ENCODE results near the gene PLEKHG3.
"Not testable (repeated sequence)": the region's sequence is repeated elsewhere in the genome, so short reads cannot be mapped to it uniquely, and the experiment has no call there.

The PLEKHG3 gene

GRCh38 chr14:64704143-64704742, at the start of gene PLEKHG3:
Gene PLEKHG3 (plus strand): TSS chr14:64704424. CDS start chr14:64727632, 23,208 bp downstream.
- peak; percentile 77 for DNase-seq (ENCODE audit: insufficient read length, low spot score)
- no peak for TF ChIP-seq POLR2A (IDR thresholded peaks at IDR 0.05; ENCODE audit: low read depth, low read length)

GRCh38 chr14:64654901-64655300, 49.3 kb upstream of the PLEKHG3 start:
- FAIRE-seq = no peak
- no peak for TF ChIP-seq POLR2A (IDR thresholded peaks at IDR 0.05; ENCODE audit: low read depth, low read length)
- DNase-seq (ENCODE audit: insufficient read length, low spot score) = no peak

More at GRCh38 chr14:64704143-64704742, at the start of gene PLEKHG3:
- FAIRE-seq = no peak

- peak; percentile 6 for FAIRE-seq
- no peak for TF ChIP-seq POLR2A (IDR thresholded peaks at IDR 0.05; ENCODE audit: low read depth, low read length)
Observed at GRCh38 chr14:64656986-64657385, 47.2 kb upstream of the PLEKHG3 start.

GRCh38 chr14:64658201-64658600, 46.0 kb upstream of the PLEKHG3 start:
- FAIRE-seq (no peak), DNase-seq (ENCODE audit: insufficient read length, low spot score) (no peak)
- no peak for TF ChIP-seq POLR2A (IDR thresholded peaks at IDR 0.05; ENCODE audit: low read depth, low read length)

More at GRCh38 chr14:64656986-64657385, 47.2 kb upstream of the PLEKHG3 start:
- no peak for DNase-seq (ENCODE audit: insufficient read length, low spot score)

- DNase-seq (ENCODE audit: insufficient read length, low spot score); FAIRE-seq: not testable (repeated sequence)
Observed at GRCh38 chr14:64658700-64659264, 45.4 kb upstream of the PLEKHG3 start.

- DNase-seq (ENCODE audit: insufficient read length, low spot score) (no peak), FAIRE-seq (no peak)
- TF ChIP-seq POLR2A (IDR thresholded peaks at IDR 0.05; ENCODE audit: low read depth, low read length) = no peak
Observed at GRCh38 chr14:64659366-64659765, 44.9 kb upstream of the PLEKHG3 start.

GRCh38 chr14:64663174-64663573, 41.0 kb upstream of the PLEKHG3 start:
- DNase-seq (ENCODE audit: insufficient read length, low spot score) (peak; percentile 43), FAIRE-seq (peak; percentile 82)
- no peak for TF ChIP-seq POLR2A (IDR thresholded peaks at IDR 0.05; ENCODE audit: low read depth, low read length)

GRCh38 chr14:64671591-64671990, 32.6 kb upstream of the PLEKHG3 start:
- DNase-seq (ENCODE audit: insufficient read length, low spot score) (no peak), FAIRE-seq (peak; percentile 78)
- no peak for TF ChIP-seq POLR2A (IDR thresholded peaks at IDR 0.05; ENCODE audit: low read depth, low read length)

GRCh38 chr14:64673316-64673715, 30.9 kb upstream of the PLEKHG3 start:
- no peak for TF ChIP-seq POLR2A (IDR thresholded peaks at IDR 0.05; ENCODE audit: low read depth, low read length)
- FAIRE-seq (peak; percentile 11), DNase-seq (ENCODE audit: insufficient read length, low spot score) (no peak)

GRCh38 chr14:64673748-64674147, 30.5 kb upstream of the PLEKHG3 start:
- DNase-seq (ENCODE audit: insufficient read length, low spot score) (no peak), FAIRE-seq (peak; percentile 88)
- no peak for TF ChIP-seq POLR2A (IDR thresholded peaks at IDR 0.05; ENCODE audit: low read depth, low read length)

- TF ChIP-seq POLR2A (IDR thresholded peaks at IDR 0.05; ENCODE audit: low read depth, low read length) = no peak
- FAIRE-seq (no peak), DNase-seq (ENCODE audit: insufficient read length, low spot score) (no peak)
Observed at GRCh38 chr14:64674829-64675228, 29.4 kb upstream of the PLEKHG3 start.

GRCh38 chr14:64675312-64675711, 28.9 kb upstream of the PLEKHG3 start:
- DNase-seq (ENCODE audit: insufficient read length, low spot score) (no peak), FAIRE-seq (no peak)
- no peak for TF ChIP-seq POLR2A (IDR thresholded peaks at IDR 0.05; ENCODE audit: low read depth, low read length)

GRCh38 chr14:64676410-64677008, 27.7 kb upstream of the PLEKHG3 start:
- DNase-seq (ENCODE audit: insufficient read length, low spot score) (no peak), FAIRE-seq (no peak)
- no peak for TF ChIP-seq POLR2A (IDR thresholded peaks at IDR 0.05; ENCODE audit: low read depth, low read length)

GRCh38 chr14:64680013-64680713, 24.1 kb upstream of the PLEKHG3 start:
- FAIRE-seq (no peak), DNase-seq (ENCODE audit: insufficient read length, low spot score) (no peak)
- no peak for TF ChIP-seq POLR2A (IDR thresholded peaks at IDR 0.05; ENCODE audit: low read depth, low read length)
